ENCODE measurements around the gene ZDHHC9.
A peak's percentile ranks its signal among the peaks of the same experiment; 100 is the strongest.

ZDHHC9 gene

GRCh38 chrX:129788527-129788926 is 55.2 kb downstream of the ZDHHC9 start:
- H3K27ac Mint-ChIP-seq = peak overlapping the region; percentile 83 to 88
- H3K4me1 Mint-ChIP-seq (ENCODE audit: low read depth in 2 of 2) = peaks cover 31 to 35% of the 10 kb centered on the region in 2 donors
- H3K9me3 Mint-ChIP-seq = no peaks in the 10 kb centered on the region
- DNase-seq (no peak), ATAC-seq (replicated peaks) (no peak)
- H3K27me3 Mint-ChIP-seq = no peaks in the 10 kb centered on the region
- H3K36me3 Mint-ChIP-seq (ENCODE audit: insufficient read depth) = peaks cover 89% of the 10 kb centered on the region
- peak overlapping the region; percentile 43 to 54 for H3K4me3 Mint-ChIP-seq

GRCh38 chrX:129787336-129788055 is 56.2 kb downstream of the ZDHHC9 start:
- H3K9me3 Mint-ChIP-seq = no peaks in the 10 kb centered on the region
- peak; percentile 41 for ATAC-seq (replicated peaks)
- H3K36me3 Mint-ChIP-seq (ENCODE audit: insufficient read depth) = peaks cover 90% of the 10 kb centered on the region
- H3K27ac Mint-ChIP-seq = peak overlapping the region; percentile 90 to 95
- H3K4me3 Mint-ChIP-seq = peak overlapping the region; percentile 72 to 95
- H3K4me1 Mint-ChIP-seq (ENCODE audit: low read depth in 2 of 2) = peaks cover 35 to 41% of the 10 kb centered on the region in 2 donors
- no peaks in the 10 kb centered on the region for H3K27me3 Mint-ChIP-seq
- peak in 1 of 3 experiments; percentile 17 for DNase-seq

DNA sequence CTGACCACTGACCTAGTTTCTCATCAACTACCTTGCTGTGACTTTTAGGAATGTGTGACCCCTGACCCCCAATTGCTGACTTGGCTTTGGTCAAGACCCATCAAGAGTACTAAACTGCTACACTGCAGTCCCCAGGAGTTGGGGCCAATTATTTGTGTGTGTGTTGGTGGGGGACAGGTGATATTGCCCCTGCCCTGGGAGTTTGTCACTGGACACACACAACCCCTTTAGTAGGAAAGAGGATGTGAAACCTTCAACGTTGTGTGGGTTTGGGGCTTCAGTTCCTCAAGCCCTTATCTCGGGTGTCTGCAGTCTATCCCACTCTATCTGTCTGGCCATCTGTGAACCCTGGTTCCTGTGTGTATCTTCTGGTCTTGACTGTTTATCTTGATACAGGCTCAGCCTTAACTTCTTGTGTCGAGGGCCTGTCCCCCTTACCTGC is 57.5 kb downstream of the ZDHHC9 start:
- Mint-ChIP-seq H3K4me1 (ENCODE audit: low read depth in 2 of 2) (peaks cover 38 to 44% of the 10 kb centered on the region in 2 donors), H3K36me3 (ENCODE audit: insufficient read depth) (peaks cover 90% of the 10 kb centered on the region), H3K9me3 (no peaks in the 10 kb centered on the region), H3K27me3 (no peaks in the 10 kb centered on the region), H3K27ac (peak overlapping the region; percentile 91 to 95), H3K4me3 (peak overlapping the region; percentile 91 to 95)
- ATAC-seq (replicated peaks) = peak; percentile 14
- DNase-seq = no peak

GRCh38 chrX:129785160-129785947 is 58.3 kb downstream of the ZDHHC9 start:
- DNase-seq (no peak), ATAC-seq (replicated peaks) (no peak)
- Mint-ChIP-seq H3K27me3 (no peaks in the 10 kb centered on the region), H3K4me3 (peak overlapping the region; percentile 91 to 95), H3K27ac (peak overlapping the region; percentile 84 to 91), H3K9me3 (no peaks in the 10 kb centered on the region), H3K36me3 (ENCODE audit: insufficient read depth) (peaks cover 90% of the 10 kb centered on the region), H3K4me1 (ENCODE audit: low read depth in 2 of 2) (peaks cover 38 to 44% of the 10 kb centered on the region in 2 donors)

- H3K27me3 Mint-ChIP-seq = no peaks in the 10 kb centered on the region
- peaks cover 38 to 46% of the 10 kb centered on the region in 2 donors for H3K4me1 Mint-ChIP-seq (ENCODE audit: low read depth in 2 of 2)
- H3K27ac Mint-ChIP-seq = peak overlapping the region in 1 of 2 donors; percentile 93
- H3K9me3 Mint-ChIP-seq = no peaks in the 10 kb centered on the region
- H3K4me3 Mint-ChIP-seq = peak overlapping the region; percentile 95 to 99
- peaks cover 92% of the 10 kb centered on the region for H3K36me3 Mint-ChIP-seq (ENCODE audit: insufficient read depth)
- ATAC-seq (replicated peaks) (no peak), DNase-seq (no peak)
These were observed 59.3 kb downstream of the ZDHHC9 start for GRCh38 chrX:129784371-129784770.

DNA sequence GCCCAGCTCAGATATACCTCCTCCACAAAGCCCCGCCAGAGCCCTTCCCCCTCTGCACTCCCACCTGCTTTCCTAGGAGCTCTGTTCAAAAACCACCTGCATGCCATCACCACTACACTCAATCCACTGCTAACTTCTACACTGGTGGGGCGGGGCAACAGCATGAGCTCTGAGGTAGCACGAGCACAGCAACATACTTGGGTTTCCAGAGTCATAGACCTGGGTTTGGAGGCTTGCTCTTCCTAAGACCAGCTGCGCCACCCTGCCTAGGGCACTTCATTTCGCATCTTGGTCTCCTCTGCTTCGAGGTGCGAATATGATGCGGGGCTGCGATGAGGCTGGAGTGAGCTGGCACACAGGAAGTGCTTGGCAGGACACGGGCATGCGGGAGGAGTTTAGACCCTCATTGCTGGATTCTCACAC is 60.4 kb downstream of the ZDHHC9 start:
- DNase-seq (no peak), ATAC-seq (replicated peaks) (no peak)
- peaks cover 45 to 49% of the 10 kb centered on the region in 2 donors for H3K4me1 Mint-ChIP-seq (ENCODE audit: low read depth in 2 of 2)

GRCh38 chrX:129782706-129783105 is 61.0 kb downstream of the ZDHHC9 start:
- H3K27me3 Mint-ChIP-seq = no peaks in the 10 kb centered on the region

More for the DNA sequence above, 60.4 kb downstream of the ZDHHC9 start:
- Mint-ChIP-seq H3K27me3 (no peaks in the 10 kb centered on the region), H3K36me3 (ENCODE audit: insufficient read depth) (peaks cover 89% of the 10 kb centered on the region), H3K9me3 (no peaks in the 10 kb centered on the region), H3K27ac (peak overlapping the region; percentile 90 to 93), H3K4me3 (peak overlapping the region; percentile 95 to 99)

DNA sequence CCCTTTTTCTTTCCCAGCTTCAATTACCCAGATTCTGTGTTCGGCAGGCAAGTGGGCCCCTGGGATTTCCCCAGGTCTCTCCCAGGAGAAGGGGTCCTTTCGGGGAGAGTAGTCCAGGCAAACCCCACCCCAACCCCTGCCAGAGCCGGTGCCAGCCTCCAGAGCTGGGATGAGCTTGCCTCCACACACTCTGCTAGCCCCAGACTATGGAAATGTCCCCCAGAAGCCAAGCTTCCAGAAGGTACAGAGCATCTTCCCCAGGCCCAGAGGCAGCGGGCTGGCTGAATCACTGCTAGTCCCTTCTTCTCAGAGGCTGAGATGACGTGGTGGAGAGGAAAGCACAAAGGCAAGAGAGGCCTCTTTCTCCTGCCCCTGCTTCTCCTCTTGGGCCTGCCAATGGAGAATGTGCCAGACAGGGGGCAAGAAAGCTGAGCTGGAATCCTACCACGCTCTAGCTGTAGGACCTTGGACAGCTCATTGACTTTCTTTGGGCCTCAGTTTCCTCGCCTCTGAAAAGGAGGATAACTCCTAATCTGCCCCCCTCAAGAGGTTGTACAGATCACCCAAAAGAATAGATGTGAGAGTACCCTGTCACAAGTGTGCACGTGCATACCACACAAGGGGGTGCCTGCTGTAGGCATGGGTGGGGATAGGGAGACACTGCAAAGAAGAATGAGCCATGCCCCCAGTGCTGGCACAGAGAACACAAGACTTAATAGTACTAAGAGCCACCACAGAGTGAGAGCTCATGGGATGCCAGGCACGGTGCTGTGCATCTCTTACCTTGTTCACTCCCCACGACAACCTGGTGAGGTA is 61.8 kb downstream of the ZDHHC9 start:
- Mint-ChIP-seq H3K4me3 (peak overlapping the region; percentile 95 to 99), H3K27ac (peak overlapping the region; percentile 85 to 93), H3K36me3 (ENCODE audit: insufficient read depth) (peaks cover 79% of the 10 kb centered on the region), H3K9me3 (no peaks in the 10 kb centered on the region), H3K27me3 (no peaks in the 10 kb centered on the region), H3K4me1 (ENCODE audit: low read depth in 2 of 2) (peaks cover 45 to 47% of the 10 kb centered on the region in 2 donors)
- ATAC-seq (replicated peaks) (no peak), DNase-seq (no peak)

More at GRCh38 chrX:129782706-129783105, 61.0 kb downstream of the ZDHHC9 start:
- no peak for DNase-seq
- peaks cover 84% of the 10 kb centered on the region for H3K36me3 Mint-ChIP-seq (ENCODE audit: insufficient read depth)
- H3K9me3 Mint-ChIP-seq = no peaks in the 10 kb centered on the region
- peak overlapping the region; percentile 95 to 99 for H3K4me3 Mint-ChIP-seq
- peak overlapping the region; percentile 90 to 93 for H3K27ac Mint-ChIP-seq
- H3K4me1 Mint-ChIP-seq (ENCODE audit: low read depth in 2 of 2) = peaks cover 45 to 48% of the 10 kb centered on the region in 2 donors
- no peak for ATAC-seq (replicated peaks)

- Mint-ChIP-seq H3K9me3 (no peaks in the 10 kb centered on the region), H3K27me3 (no peaks in the 10 kb centered on the region), H3K4me1 (ENCODE audit: low read depth in 2 of 2) (peaks cover 43 to 44% of the 10 kb centered on the region in 2 donors), H3K36me3 (ENCODE audit: insufficient read depth) (peaks cover 72% of the 10 kb centered on the region), H3K4me3 (peak overlapping the region; percentile 95 to 99), H3K27ac (peak overlapping the region; percentile 85 to 93)
- DNase-seq = peak; percentile 67 to 79 (median 76)
- peak; percentile 80 for ATAC-seq (replicated peaks)
These were observed 62.5 kb downstream of the ZDHHC9 start for GRCh38 chrX:129781134-129781672.

GRCh38 chrX:129780441-129781105 is 63.1 kb downstream of the ZDHHC9 start:
- Mint-ChIP-seq H3K4me3 (peak overlapping the region; percentile 95 to 99), H3K36me3 (ENCODE audit: insufficient read depth) (peaks cover 66% of the 10 kb centered on the region), H3K27ac (peak overlapping the region; percentile 85 to 93), H3K9me3 (no peaks in the 10 kb centered on the region), H3K4me1 (ENCODE audit: low read depth in 2 of 2) (peaks cover 38% of the 10 kb centered on the region in 2 donors), H3K27me3 (no peaks in the 10 kb centered on the region)
- no peak for DNase-seq
- ATAC-seq (replicated peaks) = no peak

- Mint-ChIP-seq H3K27me3 (no peaks in the 10 kb centered on the region), H3K4me3 (peak within 1 kb of the TSS; percentile 95 to 99), H3K4me1 (ENCODE audit: low read depth in 2 of 2) (peaks cover 37 to 40% of the 10 kb centered on the region in 2 donors), H3K9me3 (no peaks in the 10 kb centered on the region), H3K27ac (peak within 1 kb of the TSS; percentile 85 to 93), H3K36me3 (ENCODE audit: insufficient read depth) (peaks cover 61% of the 10 kb centered on the region)
- ATAC-seq (replicated peaks) (peak; percentile 39), DNase-seq (peak; percentile 48 to 59 (median 56))
These were observed 63.9 kb downstream of the ZDHHC9 start, which contains the start of gene SASH3 for GRCh38 chrX:129779747-129780146. Gene SASH3 (plus strand): TSS chrX:129779949. CDS start chrX:129780098, 149 bp downstream.

DNA sequence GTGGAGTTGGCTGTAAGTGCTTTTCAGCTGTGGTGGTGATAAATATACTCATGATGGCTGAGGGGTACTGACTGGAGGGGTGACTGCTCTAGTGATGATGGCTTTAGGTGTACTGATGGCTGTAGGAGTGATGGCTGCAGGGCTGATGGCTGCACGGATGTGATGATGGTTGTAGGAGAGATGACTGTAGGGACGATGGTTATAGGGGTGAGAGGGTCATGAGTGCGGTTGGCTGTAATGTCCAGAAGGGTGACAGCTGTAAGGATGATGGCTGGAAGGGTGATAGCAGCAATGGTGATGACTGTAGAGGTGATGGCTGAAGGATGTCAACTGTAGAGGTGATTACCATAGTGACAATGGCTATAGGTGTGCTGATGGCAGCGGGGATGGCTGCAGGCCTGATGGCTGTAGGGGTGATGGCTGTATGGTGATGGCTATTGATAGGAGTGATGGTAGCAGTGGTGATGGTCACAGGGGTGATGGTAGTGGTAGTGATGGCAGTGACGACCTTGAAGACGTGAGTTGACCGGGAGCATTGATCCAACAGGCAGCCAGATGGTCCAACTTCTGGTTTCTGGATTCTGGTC is 64.5 kb downstream of the ZDHHC9 start:
- Mint-ChIP-seq H3K27me3 (no peaks in the 10 kb centered on the region), H3K27ac (peak overlapping the region; percentile 85 to 93), H3K4me3 (peak overlapping the region; percentile 95 to 99), H3K36me3 (ENCODE audit: insufficient read depth) (peaks cover 62% of the 10 kb centered on the region), H3K4me1 (ENCODE audit: low read depth in 2 of 2) (peaks cover 41 to 45% of the 10 kb centered on the region in 2 donors), H3K9me3 (no peaks in the 10 kb centered on the region)
- DNase-seq (no peak), ATAC-seq (replicated peaks) (no peak)
